ENCODE results near the gene EPHA7.

EPHA7 gene

DNA sequence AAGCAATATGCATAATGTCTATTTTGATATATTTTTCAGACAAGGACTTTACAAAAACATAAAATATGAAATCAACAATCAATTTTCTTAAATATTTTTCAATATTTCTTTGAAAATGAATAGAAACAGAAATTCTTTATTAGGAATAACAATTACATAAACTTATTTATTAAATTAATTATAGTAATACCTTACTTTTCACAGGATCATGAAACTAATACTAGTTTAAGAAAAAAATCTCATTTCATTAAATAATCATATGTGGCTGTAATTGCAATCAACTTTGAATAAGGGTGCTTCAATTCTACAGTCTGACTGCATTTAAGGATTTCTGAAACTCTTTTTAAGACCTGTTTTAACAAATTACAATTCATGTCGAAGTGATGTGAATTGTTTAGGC lies 26.6 kb downstream of the EPHA7 start:
- DNase-seq = no peak

DNA sequence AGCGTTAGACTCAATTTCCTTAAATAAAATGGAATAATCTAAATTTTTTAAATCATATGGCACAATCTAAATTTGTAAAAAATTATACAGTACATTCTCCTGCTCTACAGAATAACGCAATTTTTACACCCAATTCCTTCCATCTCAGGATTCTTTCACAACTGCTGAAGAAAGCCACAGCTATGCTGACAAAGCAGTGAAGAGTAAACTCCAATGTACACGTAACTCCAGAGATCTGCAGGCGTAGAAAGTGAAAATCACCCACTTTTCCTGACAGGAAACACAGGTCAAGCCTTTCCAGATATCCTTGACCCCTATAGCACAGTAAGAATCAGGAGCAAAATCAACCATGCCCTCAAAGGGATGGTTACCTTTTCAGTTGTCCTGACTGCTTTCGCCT lies 27.4 kb downstream of the EPHA7 start:
- DNase-seq = no peak

DNA sequence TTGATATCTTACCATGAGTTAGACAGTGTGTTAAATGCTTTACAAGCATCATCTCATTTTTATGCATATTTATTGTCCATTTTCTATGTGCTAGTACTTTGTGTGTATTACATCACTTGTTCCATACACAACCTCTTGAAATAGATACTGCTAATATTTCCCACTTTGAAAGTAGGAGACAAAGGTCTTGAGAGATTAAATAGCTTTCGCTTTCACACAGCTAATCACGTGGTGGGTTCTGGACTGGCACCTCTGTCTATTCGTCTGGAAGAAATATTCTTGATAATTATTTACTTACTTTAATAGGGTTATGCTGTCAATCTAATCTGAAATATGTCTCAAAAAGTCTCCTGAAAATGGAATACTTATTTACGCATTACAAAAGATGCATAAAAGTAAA lies 30.2 kb downstream of the EPHA7 start:
- no peak for DNase-seq

DNA sequence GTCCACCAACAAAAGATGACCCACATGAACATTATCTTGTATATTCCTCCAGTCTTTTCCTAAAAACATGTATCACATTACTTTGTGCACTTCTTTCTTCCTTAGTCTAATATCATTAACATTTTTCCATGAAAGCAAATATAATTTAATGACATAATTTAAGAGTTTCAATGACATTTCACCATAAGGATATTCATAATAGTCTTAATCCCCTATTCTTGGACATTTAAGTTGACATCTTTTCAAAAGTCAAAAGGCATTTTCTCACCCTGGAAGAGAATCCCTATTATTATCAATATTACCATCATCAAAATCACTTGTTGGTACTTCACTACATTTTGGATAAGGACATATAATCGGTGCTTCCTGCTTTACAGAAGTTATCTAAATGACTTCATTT lies 31.3 kb downstream of the EPHA7 start:
- no peak for DNase-seq

DNA sequence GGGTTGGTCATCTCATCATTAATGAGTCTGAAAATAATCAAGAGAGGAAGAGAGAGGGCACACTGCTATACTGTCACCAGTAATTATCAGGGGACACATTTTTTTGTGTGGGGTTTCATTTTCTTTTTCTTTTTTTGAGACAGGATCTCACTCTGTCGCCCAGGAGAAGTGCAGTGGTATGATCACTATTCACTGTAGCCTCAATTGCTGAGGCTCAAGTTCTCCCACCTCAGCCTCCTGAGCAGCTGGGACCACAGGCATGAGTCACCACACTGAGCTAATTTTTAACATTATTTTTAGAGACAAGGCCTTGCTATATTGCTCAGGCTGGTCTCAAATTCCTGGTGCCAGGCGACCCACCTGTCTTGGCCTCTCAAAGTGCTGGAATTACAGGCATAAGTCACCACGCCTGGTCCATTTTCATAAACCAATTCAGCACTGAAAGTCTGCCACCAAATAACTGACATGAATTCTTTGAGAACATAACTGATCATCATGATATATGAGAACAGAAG lies 43.3 kb downstream of the EPHA7 start:
- DNase-seq = no peak

DNA sequence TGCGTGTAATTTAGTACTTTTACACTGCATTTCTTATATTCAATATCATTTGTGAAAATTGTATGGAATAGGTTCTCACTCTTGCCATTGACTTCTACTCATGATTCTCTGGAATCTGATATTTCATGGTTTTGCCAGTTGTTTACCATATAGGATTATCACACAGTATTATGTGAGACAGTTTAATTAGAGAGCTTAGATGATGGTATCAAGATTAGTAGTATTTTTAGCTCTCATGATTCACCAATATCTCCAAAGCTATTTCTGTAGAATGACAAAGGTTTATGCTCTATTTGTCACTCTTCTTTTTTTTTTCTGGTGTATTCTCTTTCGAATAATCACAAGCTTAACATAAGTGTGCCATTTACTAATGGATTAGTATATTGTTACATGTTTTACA lies 45.9 kb downstream of the EPHA7 start:
- no peak for DNase-seq

DNA sequence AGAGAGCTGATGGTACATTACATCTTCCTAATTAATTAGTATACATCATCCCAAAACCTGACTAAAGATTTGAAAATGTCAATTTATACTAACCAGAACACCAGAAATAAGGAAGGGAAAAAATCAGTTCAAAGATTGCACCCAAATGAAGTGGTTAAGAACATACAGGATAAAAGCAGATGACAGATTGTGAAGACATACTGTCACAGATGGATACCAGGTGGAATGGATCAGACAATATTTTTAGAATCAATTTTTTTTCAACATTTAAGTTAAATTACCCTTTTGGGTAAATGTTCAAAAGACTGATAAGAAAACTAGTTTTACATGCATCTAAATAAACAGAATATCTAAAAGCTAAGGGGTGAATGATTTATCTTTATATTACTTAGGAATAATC lies 47.6 kb downstream of the EPHA7 start:
- no peak for DNase-seq

DNA sequence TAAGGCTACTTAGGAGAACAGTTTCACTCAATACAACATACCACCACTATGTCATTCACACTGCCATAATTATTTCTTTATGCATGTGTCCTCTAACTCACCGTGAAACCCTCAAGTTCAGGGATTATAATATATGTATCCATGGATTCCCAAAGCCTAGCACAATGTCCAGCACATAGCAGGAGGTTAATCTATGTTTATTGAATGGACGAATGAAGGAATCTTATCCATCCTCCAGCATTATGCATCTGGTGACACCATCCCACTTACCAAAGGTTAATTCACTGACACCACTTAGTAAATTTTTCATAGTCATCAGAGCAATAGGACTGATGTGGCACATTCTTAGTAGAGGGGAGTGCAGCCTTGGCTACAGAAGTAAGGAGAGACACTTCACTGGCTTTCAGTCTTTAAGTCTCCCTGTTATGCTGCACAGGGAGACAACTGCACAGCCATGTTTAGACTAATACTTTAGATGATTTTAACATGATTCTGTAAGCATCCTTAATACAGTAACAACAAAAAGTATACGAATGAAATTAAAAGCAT lies 49.7 kb downstream of the EPHA7 start:
- DNase-seq = no peak

DNA sequence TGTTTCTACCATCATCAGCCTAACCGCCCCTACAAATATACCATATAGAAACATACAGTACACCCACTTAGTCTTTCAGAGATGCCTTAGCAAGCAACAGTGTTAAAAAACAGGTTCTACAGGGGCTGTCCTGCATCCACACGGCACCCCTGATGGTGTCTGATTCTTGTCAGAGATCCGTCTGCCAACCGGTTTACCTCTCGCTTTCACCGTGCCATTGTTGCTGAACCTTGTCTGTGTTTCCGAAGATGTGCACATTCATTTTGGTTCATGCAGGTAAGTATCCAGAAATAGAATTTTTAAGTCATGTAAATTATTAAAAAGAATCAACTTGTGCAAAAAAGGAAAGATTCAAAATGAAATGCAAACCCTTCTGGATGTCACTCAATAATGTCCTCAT lies 52.9 kb downstream of the EPHA7 start:
- DNase-seq = no peak

DNA sequence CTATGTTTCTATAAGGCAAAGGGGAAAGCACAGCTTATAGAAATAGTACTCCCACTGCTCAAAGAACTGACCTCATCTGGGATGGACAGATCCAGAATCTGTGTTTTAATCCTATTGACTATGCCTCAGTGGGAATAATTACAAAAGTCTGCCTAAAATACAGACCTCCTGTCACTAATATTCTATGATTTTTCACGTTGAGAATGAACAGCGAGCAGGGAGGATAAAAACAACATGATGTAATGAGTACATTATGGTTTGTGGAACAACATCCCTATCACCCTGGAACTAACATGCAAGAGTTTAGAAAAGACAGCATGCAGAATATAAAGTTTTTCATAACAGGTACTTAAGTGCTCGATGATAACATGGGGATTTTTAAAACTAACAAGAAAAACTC lies 53.9 kb downstream of the EPHA7 start:
- DNase-seq = no peak

DNA sequence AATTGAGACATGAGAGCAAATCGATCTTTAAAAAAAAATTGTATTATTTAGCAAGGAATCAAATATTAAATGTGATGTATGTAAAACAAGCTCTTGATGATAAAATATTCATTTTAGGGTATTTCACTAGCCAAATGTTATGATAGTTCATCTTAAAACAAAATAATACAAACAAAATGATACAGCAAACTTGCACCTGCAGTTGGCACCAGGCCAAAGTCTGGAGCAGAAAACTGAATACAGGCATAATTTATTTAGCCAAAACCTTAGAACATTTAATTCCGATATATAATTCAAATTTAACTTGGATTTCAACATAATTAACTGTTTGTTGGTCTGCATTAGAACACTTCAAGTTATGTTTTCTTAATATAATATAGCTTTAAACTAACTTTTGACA lies 60.9 kb downstream of the EPHA7 start:
- DNase-seq = no peak

DNA sequence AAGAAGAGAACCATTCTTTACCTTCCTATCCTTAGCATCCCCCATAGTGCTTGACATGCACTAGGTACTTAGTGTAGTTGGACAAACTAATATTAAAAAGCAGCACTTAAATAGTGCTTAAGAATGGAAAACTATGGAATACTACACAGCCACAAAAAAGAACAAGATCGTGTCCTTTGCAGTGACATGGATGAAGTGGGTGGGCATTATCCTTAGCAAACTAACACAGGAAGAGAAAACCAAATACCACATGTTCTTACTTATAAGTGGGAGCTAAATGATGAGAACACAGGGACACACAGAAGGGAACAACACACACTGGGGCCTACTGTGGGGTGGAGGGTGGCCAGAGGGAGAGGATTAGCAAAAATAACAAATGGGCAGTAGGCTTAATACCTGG lies 66.8 kb downstream of the EPHA7 start:
- no peak for DNase-seq

DNA sequence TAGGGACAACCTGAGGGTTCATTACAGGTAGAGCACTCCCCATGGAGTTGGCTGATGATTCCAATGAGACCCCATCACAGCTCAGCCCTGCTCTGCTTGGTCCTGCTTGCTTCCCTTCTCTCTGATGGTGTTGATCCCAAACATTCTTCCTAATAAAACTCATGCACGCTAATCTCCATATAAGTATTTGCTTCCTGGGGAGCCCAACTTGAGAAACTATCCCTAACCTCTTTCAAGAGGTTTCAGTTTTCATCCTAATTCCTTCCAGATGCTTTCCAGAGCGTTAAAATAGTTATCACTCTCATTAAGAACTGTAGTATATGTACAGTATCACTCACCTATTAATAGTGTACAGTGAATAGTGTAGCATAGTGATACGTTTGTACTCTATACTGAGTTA lies 68.1 kb downstream of the EPHA7 start:
- no peak for DNase-seq

DNA sequence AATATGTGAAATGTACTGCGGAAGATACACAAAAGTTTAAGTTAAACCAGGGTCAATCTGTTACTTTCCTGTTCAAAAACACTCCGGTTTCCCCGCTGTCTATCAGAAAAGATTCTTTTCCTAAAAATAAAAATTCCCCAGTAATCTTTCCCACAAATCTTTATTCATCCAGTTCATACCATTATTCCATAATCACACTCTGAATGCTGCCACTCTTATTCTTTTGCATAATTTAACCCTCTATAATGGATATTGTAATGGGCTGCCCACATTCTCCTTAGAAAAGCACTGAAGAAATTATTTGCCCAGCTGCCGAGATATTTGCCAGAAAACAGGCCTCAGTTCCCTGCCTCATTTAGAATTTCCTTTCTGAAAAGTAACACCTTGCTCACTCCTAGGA lies 68.6 kb downstream of the EPHA7 start:
- no peak for DNase-seq

DNA sequence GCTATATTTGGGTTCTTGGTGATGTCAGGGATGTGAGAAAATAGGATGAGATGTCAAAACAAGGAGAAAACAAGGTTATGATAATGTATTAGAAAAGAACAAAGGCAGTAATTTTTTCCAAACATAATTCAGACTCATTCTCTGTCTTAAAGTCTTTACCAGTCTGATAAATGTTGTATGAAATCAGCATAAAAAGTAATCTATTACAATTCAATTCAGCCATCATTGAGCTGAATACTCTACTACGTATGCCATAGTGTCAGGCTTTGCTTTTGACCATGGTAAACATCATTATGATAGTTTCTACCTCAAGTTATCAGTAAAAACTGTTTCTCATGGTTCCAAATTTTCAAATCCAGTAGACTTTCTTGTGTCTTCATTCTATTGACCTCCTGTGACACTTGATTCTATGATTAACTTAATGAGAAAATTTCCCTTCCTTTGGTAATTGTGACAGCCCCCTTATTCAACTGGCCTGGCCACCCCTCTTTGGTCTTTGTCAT lies 75.0 kb downstream of the EPHA7 start:
- no peak for DNase-seq

DNA sequence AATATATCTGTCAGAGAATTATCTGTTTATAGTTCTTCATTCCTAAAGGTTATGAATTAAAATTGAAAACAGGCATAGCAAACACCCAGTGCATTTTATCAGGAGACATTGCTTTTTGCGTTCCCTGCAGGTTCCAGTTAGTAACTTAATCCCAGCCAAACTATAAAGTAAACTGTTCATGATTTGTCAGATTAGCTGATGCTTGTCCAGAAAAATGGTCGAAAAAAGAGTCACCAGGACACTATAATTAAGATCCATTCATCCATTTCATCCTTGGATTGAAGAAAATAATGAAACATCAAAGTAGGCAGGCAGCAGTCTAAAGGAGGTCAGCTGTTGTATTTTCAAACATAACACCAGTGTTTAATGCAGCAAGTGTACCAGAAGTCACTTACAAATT lies 75.9 kb downstream of the EPHA7 start:
- DNase-seq = no peak

DNA sequence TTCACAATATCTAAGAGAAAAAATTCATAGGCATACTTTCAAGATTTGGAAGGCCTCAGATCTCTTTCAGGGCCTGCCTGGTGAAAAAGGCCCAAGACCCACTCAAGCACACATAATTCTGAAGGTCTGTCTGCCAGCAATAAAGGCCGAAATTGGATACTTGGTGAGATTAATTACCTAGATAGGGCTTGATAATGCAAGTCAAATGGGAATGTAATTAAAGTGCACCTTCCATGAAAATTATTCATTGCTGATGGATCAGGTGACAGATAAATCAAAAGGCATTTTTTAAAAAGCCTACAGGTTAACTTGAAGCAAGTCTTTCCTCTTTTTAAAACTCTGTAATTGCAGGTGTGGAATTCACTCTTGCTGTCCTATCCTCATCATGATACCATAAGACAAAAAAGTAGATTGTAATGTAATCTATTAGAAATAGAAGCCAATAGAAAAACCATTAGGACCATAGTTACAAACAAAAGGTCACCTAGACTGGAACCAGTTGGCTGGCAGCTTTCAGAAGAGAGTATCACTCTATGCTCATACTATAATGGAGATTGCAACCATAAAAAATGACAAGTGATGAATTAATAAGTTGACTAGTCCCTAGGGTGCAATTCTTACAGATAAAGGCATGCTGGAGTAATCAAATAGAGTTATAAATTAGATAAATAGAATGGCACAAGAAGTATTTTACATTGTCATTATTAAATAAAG lies 77.3 kb downstream of the EPHA7 start:
- peak; percentile 38 for DNase-seq

DNA sequence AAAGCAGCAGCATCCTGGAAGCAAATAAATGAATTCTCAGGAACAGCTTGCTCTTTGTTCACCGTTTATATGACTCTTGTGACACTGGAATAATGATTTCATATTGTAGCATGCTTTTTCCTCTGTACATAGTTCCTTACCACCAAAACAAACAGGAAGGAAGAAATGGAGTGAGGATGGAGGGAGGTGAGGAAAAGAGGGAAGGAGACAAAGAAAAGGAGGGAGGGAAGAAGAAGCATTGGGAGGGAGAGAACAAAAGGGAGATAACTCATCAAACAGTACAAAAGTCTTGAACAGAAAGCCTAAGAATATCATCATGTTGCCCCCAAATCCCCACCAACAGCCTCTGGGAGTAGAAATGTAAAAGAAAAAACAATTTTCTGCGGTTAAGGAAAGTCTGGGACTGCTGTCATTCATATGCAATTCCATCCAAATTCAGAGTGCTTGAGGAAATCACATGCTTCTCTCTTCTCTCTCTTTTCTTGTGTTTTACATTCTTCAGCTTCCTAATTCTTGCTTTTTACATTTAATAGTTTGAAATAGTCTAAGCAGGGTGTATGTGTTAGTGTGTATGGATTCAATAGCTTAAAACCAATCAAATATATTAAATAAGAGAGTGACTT lies 81.5 kb downstream of the EPHA7 start:
- no peak for DNase-seq

DNA sequence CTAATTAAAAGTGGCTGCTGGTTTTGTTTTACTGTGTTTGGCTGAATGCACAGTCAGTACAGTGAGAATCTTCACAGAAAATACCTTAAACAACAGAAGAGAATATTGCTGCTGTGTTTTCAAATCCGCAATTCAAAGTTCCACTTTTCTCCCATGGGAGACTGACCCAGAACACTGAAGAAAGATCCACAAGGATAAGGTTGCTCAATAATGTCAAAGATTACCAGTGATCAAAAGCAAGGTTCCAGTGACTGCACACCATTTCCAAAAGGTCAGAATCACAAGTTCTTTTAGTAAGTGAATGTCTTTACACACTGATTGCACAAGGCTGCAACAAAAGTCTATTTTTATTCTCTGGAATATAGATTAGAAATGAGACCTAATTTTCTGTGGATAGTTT lies 82.3 kb downstream of the EPHA7 start:
- DNase-seq = no peak

DNA sequence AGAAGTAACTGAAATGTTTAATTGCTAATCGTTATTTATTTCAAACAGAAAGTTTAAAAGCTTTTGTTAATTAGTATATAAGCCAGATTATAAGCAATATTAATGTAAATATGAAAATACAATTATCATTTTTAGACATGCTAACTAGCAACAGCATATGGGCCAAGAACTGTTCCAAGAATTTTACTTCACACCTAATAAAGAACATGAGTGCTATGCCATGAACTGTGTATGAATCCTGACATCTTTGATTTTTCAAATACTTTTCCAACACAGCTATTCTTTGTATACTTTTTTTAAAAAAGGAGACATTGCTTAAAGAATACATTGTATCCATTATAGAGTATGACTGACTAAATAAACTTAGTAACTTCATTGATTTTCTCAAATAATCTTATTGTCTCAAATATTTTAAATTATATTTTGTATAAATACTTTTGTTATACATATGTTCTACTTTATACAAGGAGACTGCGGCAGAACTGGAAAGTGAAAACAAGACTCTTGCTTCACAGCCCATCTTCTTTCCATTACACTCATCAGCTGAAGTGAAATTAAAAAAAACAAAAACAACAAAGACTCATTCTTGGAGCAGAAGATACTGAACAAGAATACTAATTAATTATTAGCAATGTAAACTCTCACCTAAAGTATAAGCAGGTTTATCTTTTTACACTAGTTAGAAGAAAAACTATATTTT lies 89.9 kb downstream of the EPHA7 start:
- DNase-seq = no peak

DNA sequence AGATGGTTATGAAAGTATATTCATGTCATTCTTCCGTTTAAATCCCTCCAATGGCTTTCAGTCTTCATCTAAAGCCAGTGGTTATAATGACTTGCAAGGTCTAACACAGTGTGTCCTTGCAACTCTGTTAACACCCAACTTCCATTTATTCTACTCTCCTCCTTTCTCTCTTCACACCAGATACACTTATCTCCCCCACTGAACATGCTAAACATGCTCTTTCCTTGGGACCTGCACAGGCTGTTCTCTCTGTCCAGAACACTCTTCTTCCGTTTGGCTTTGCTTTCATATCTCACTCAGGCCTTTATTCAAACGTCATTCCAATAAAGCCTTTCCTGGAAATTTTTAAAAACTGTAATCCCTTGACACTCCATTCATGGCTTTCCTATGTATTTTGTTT lies 91.5 kb downstream of the EPHA7 start:
- no peak for DNase-seq

DNA sequence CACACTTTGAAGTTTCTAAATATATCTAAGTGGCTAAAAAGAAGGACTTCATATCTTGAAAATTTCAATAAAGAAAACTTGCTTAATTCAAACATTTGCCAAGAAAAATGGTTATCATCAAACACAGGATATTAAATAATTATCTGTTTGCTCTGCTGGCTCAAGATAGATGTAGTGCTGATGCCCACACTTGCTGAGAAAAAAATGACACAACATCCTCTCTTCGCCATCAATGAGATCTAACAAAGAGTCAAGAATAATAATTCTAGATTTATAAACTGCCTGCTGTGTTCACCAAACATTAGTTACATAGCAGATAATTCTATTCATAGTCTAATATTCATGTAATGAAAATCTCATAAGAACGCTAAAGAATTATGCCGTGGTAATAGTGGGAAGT lies 93.6 kb downstream of the EPHA7 start:
- no peak for DNase-seq

DNA sequence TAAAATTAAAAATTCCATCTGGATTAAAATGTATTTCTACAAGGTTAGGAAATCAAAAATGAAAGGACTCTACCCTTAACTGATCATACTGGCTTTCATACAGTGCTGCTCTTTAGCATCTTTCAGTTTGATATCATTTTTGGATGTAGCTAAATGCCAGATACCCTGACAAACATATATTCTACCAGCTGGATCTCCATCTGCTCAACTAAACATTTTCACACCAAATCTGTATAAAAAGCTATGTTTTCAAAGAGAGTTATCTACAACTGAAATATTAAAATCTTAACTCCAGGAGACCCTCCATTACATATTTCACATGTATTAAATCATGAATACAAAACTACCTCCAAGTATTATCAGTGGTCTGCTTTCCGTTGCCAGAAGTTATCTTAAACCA lies 95.7 kb downstream of the EPHA7 start:
- DNase-seq = no peak

DNA sequence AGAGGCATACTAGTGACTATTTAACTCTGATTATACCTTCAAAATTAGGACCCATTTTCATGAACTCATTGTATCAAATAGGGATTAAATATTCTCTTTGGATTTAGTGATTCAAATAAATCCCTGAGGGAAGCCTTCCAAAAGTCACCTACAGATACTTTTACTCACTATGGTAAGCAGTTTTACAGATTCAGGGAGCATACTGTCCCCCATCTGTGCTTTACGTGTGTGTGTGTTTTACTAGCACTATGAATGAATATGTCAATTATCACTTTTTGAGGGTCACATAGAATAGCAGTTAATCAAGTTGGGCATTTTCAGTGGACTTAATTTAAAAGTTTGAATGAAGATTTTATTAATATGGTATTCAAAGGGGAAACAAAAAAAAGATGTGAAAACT lies 96.7 kb downstream of the EPHA7 start:
- no peak for DNase-seq
